Retinal pigment epithelial cell (primary cell): ENCODE data around the gene TFF3.

Experiments
- DNase-seq: peaks from one replicate; pipeline ENCODE4 v3.0.0-alpha.2; 2010; ENCODE audit warnings: low read depth
- H3K4me3 ChIP-seq: 2 replicates; pipeline ENCODE4 v1.5.1; 2011; ENCODE audit warnings: mild to moderate bottlenecking, low read length, control low read depth, moderate library complexity
- CTCF ChIP-seq: conservative IDR thresholded peaks from 2 replicates; pipeline ENCODE4 v1.5.1; 2011; ENCODE audit warnings: low read depth, low read length, control low read depth, inconsistent platforms

The TFF3 gene

GRCh38 chr21:42287193-42288083 is 27.8 kb downstream of the TFF3 start:
- no peak overlapping the region for H3K4me3 ChIP-seq
- TF ChIP-seq CTCF = no peak
- no peak for DNase-seq

- DNase-seq = no peak
- no peak overlapping the region for H3K4me3 ChIP-seq
- TF ChIP-seq CTCF = no peak
Observed at GRCh38 chr21:42286416-42286815, 28.8 kb downstream of the TFF3 start.

GRCh38 chr21:42285569-42286245 is 29.5 kb downstream of the TFF3 start:
- DNase-seq = no peak
- TF ChIP-seq CTCF = no peak

GRCh38 chr21:42282715-42283114 is 32.5 kb downstream of the TFF3 start:
- no peak for DNase-seq
- no peak for TF ChIP-seq CTCF
- no peak overlapping the region for H3K4me3 ChIP-seq

More at GRCh38 chr21:42285569-42286245, 29.5 kb downstream of the TFF3 start:
- no peak overlapping the region for H3K4me3 ChIP-seq

- DNase-seq = no peak
- no peak overlapping the region for H3K4me3 ChIP-seq
- TF ChIP-seq CTCF = no peak
Observed at GRCh38 chr21:42282021-42282420, 33.2 kb downstream of the TFF3 start.

GRCh38 chr21:42281181-42281680 is 34.0 kb downstream of the TFF3 start:
- no peak for TF ChIP-seq CTCF
- H3K4me3 ChIP-seq = no peak overlapping the region
- no peak for DNase-seq
